A673 (cell line): Measurements from ENCODE around the gene ZNF595. TPM values are rescaled to one million over a fixed set of nuclear protein-coding genes. Genes with fewer than 3 reads are reported as not detected.

Source experiments
- BruUV-seq: library from RNA; stranded (reverse); fragments of 400-500 nt; replicated peaks from 2 replicates; lab custom pipeline; 2021; lab: Mats Ljungman, UMichigan
- CTCF ChIA-PET: fragments of 300-600 bp; sonication (Branson Sonifier 250); formaldehyde crosslinking; loops from one replicate; lab custom pipeline; 2022; ENCODE audit warnings: antibody characterized with exemption; lab: Charles Lee
- POLR2A ChIA-PET: fragments of 300-600 bp; sonication (Branson Sonifier 250); formaldehyde crosslinking; loops from one replicate; lab custom pipeline; 2022; ENCODE audit warnings: antibody characterized with exemption; ENCODE audit not compliant: low non-redundant PET; lab: Charles Lee
- DNase-seq: peaks from one replicate; pipeline ENCODE4 v3.0.0-alpha.2; 2015; ENCODE audit warnings: low spot score
- H3K27ac ChIP-seq: fragments of 200-600 bp; sonication (generic); 2 replicates; pipeline ENCODE4 v1.5.1; 2016; ENCODE audit warnings: mixed run types, low read depth, mild to moderate bottlenecking, mixed read lengths, antibody characterized with exemption, low read length; ENCODE audit not compliant: poor library complexity, severe bottlenecking
- H3K27me3 ChIP-seq: fragments of 200-600 bp; sonication (generic); replicated peaks from 2 replicates; pipeline ENCODE4 v1.6.1; 2017; ENCODE audit warnings: mixed run types, low read depth, mild to moderate bottlenecking, mixed read lengths, antibody characterized with exemption, low read length; ENCODE audit not compliant: insufficient read depth, poor library complexity
- H3K36me3 ChIP-seq: fragments of 200-600 bp; sonication (generic); 2 replicates; pipeline ENCODE4 v1.6.1; 2016; ENCODE audit warnings: mixed run types, mild to moderate bottlenecking, mixed read lengths, antibody characterized with exemption, low read length; ENCODE audit not compliant: insufficient read depth, poor library complexity, severe bottlenecking
- H3K4me1 ChIP-seq: fragments of 200-600 bp; sonication (generic); 2 replicates; pipeline ENCODE4 v1.6.1; 2017; ENCODE audit warnings: mixed run types, mild to moderate bottlenecking, mixed read lengths, antibody characterized with exemption, low read length; ENCODE audit not compliant: insufficient read depth, poor library complexity, severe bottlenecking
- H3K4me3 ChIP-seq: fragments of 200-600 bp; sonication (generic); 2 replicates; pipeline ENCODE4 v1.5.1; 2016; ENCODE audit warnings: low read depth, mixed run types, mild to moderate bottlenecking, mixed read lengths, low read length; ENCODE audit not compliant: poor library complexity, severe bottlenecking
- H3K9me3 ChIP-seq: fragments of 200-600 bp; sonication (generic); 2 replicates; pipeline ENCODE4 v1.6.1; 2016; ENCODE audit warnings: mixed run types, low read depth, mild to moderate bottlenecking, mixed read lengths, antibody characterized with exemption, low read length; ENCODE audit not compliant: poor library complexity, severe bottlenecking
- EZH2 ChIP-seq: fragments of 200-600 bp; sonication (generic); IDR thresholded peaks from 2 replicates; pipeline ENCODE4 v1.6.1; 2017; ENCODE audit warnings: borderline replicate concordance, low read depth, mild to moderate bottlenecking, mixed read lengths, antibody characterized with exemption, low read length; ENCODE audit not compliant: poor library complexity, severe bottlenecking
- intact Hi-C: fragments of 100-400 bp; cut with micrococcal nuclease; formaldehyde crosslinking; loops from one replicate; pipeline ENCODE4 v1.10.0; 2022; ENCODE audit not compliant: unreplicated experiment
- total RNA-seq: library from RNA; stranded (reverse); gene quantifications from 2 replicates; pipeline ENCODE4 v1.2.3, GENCODE V29; 2021
- TF ChIP-seq, protein P1 (sequence below): fragments of 300-800, 200-600 bp; sonication (generic); conservative IDR thresholded peaks from 2 replicates; pipeline ENCODE4 v1.5.1; 2017; ENCODE audit warnings: low read depth, mild to moderate bottlenecking, antibody characterized with exemption, low read length, moderate library complexity, mixed read lengths

The ZNF595 gene
- total RNA-seq, 1 experiment from 2014 or later: 22.6 TPM

DNA sequence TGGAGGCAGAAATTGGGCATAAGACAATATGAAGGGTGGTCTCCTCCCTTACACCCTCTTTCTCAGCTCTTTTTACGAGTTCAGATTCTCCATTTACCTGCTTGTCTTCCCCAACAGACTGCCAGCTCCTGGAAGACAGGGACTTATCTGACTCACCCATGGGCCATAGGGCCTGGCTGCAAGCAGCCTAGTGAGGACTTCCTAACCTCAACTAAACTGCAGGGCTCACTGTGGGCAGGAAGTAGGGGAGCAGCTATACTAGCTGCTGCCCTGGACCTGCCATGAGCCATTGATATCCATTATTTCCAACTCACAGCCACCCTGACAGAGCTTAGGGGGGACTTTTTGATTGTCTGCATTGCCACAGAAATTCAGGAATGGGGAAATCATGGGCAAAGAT is 59.6 kb downstream of the ZNF595 start:
- ChIA-PET POLR2A (no interaction called here), CTCF (no interaction called here)
- H3K27ac ChIP-seq: no peak overlapping the region
- TF ChIP-seq EZH2: no peak
- TF ChIP-seq, protein P1, sequence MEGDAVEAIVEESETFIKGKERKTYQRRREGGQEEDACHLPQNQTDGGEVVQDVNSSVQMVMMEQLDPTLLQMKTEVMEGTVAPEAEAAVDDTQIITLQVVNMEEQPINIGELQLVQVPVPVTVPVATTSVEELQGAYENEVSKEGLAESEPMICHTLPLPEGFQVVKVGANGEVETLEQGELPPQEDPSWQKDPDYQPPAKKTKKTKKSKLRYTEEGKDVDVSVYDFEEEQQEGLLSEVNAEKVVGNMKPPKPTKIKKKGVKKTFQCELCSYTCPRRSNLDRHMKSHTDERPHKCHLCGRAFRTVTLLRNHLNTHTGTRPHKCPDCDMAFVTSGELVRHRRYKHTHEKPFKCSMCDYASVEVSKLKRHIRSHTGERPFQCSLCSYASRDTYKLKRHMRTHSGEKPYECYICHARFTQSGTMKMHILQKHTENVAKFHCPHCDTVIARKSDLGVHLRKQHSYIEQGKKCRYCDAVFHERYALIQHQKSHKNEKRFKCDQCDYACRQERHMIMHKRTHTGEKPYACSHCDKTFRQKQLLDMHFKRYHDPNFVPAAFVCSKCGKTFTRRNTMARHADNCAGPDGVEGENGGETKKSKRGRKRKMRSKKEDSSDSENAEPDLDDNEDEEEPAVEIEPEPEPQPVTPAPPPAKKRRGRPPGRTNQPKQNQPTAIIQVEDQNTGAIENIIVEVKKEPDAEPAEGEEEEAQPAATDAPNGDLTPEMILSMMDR: no peak
- intact Hi-C loops: no loop called here
- DNase-seq: no peak
- no peaks in the 10 kb centered on the region for H3K36me3 ChIP-seq
- no peaks in the 10 kb centered on the region for H3K4me1 ChIP-seq
- H3K9me3 ChIP-seq: peaks cover 17% of the 10 kb centered on the region
- H3K27me3 ChIP-seq: peaks cover 6% of the 10 kb centered on the region
- no peak overlapping the region for H3K4me3 ChIP-seq
- no TSS peak for BruUV-seq

DNA sequence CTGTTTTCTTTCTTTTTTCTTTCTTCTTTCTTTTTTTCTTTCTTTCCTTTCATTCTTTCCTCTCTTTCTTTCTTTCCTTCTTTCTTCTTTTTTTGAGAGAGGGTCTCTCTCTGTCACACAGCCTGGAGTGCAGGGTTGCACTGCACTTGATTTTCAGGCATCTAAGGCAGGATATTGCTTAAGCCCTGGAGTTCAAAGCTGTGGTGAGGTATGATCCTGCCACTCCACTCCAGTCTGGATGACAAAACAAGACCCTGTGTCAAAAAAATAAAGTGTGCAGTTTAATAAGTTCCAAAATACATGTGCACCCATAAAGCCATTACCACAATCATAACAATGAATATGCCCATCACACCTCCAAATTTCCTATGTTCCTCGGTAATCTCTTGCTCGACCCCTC is 60.6 kb downstream of the ZNF595 start:
- intact Hi-C loops: no loop called here
- Histone ChIP-seq H3K36me3 (no peaks in the 10 kb centered on the region), H3K9me3 (peaks cover 7% of the 10 kb centered on the region), H3K27me3 (no peaks in the 10 kb centered on the region), H3K4me3 (no peak overlapping the region), H3K4me1 (no peaks in the 10 kb centered on the region), H3K27ac (no peak overlapping the region)
- TF ChIP-seq EZH2: no peak
- TF ChIP-seq, protein P1: no peak
- no peak for DNase-seq
- CTCF ChIA-PET: no interaction called here
- no TSS peak for BruUV-seq
- POLR2A ChIA-PET: no interaction called here

DNA sequence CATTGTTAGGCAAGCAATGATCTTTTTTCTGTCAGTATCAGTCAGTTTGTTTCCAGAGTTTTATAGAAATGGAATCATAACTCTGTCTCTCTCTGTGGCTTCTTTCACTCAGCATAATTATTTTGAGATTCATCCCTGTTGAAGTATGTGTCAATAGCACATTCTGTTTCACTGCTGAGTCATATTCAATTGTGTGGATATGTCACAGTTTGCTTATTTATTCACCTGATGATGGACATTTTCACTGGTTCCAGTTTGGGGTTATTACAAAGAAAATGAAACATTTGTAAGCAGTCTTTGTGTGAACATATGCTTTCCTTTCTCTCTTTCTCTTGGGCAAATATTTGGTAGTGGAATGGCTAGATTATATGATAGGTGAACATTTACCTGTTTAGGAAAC is 61.0 kb downstream of the ZNF595 start:
- no peak for TF ChIP-seq EZH2
- TF ChIP-seq, protein P1: no peak
- ChIA-PET POLR2A (no interaction called here), CTCF (no interaction called here)
- Histone ChIP-seq H3K4me3 (no peak overlapping the region), H3K9me3 (peaks cover 3% of the 10 kb centered on the region), H3K27ac (no peak overlapping the region), H3K36me3 (no peaks in the 10 kb centered on the region), H3K27me3 (no peaks in the 10 kb centered on the region), H3K4me1 (no peaks in the 10 kb centered on the region)
- intact Hi-C loops: no loop called here
- no TSS peak for BruUV-seq
- DNase-seq: no peak
